ENCODE results near the gene MEIKIN.

The MEIKIN gene

DNA sequence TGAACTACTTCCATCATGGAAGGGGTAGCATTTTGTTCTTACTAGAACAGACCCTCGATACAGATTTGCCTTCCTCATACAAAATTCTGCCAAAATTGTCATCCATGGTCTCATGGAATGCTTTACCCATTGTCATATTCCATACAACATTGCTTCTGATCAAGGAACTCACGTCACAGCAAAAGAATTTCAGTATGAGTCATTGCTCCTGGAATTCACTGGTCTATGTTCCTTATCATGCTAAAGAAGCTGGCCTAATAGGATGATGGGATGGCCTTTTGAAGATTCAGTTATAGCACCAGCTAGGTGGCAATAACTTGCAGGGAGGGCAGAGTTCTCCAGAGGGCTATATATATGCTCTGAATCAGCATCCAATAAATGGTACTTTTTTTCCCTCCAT lies 130.5 kb downstream of the MEIKIN start:
- 100% methylated on average over 2 of the region's 2 CpGs for WGBS (ENCODE audit: insufficient coverage)
- Histone ChIP-seq H3K27me3 (replicated peaks in 2 of 5; ENCODE audit: control insufficient read depth in 4 of 5, insufficient read depth in 5 of 5, low read length in 4 of 5) (no peaks in the 10 kb centered on the region), H3K27ac (ENCODE audit: insufficient read depth in 1 of 2, low read depth in 1 of 2, low read length in 2 of 2, poor library complexity in 1 of 2, severe bottlenecking in 2 of 2) (no peak overlapping the region)

DNA sequence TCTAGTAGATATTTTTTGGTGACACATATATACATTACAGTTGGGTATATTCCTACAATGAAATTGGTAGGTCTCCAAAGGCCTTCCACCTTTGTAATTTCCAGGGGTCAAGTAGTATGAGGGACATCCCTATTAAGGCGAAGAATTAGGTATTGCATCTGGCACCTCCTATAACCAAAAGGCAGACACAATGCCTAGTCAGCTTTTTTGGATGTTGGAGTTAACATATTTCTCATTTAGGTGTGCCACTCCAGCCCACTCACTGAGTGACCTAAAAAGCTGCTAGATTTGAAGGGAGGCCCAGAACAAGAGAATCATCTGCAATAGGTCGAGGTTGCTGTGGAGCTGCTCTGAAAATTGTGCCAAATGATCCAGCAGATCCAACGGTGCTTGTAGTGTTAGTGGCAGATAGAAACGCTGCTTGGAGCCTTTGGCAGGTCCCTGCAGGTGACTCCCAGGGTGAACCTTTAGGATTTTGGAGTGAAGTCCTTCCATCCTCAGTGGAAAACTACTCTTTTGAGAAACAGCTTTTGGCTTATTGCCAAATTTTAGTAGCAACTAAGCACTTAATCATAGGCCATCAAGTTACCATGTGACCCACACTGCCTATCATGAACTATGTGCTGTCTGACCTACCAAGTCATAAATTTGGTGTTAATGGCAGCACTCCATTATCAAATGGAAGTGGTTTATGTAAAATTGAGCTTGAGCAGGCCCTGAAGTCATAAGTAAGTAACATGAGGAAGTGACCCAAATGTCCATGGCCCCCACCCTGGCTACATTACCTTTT lies 132.9 kb downstream of the MEIKIN start:
- Histone ChIP-seq H3K4me1 (ENCODE audit: control extremely low read depth in 1 of 4, control insufficient read depth in 4 of 4, insufficient read depth in 4 of 4, low read length in 3 of 4) (peaks cover 0 to 5% (median 2%) of the 10 kb centered on the region in 4 experiments), H3K9me3 (ENCODE audit: control extremely low read depth in 1 of 5, control insufficient read depth in 4 of 5, insufficient read depth in 2 of 5, low read depth in 1 of 5, low read length in 4 of 5) (no peaks in the 10 kb centered on the region), H3K27me3 (replicated peaks in 2 of 5; ENCODE audit: control insufficient read depth in 4 of 5, insufficient read depth in 5 of 5, low read length in 4 of 5) (no peaks in the 10 kb centered on the region), H3K4me3 (ENCODE audit: control insufficient read depth in 1 of 7, extremely low read depth in 1 of 7, insufficient read depth in 4 of 7, low read depth in 2 of 7, low read length in 6 of 7) (no peak overlapping the region), H3K27ac (ENCODE audit: insufficient read depth in 1 of 2, low read depth in 1 of 2, low read length in 2 of 2, poor library complexity in 1 of 2, severe bottlenecking in 2 of 2) (no peak overlapping the region), H3K36me3 (ENCODE audit: control insufficient read depth in 4 of 4, insufficient read depth in 4 of 4, low read length in 3 of 4) (no peaks in the 10 kb centered on the region)
- CTCF ChIA-PET, result interaction anchor here (0.9 to 5.5 kb wide), 5 partner anchors 8 to 250 kb away, joined by 3 to 85 read pairs (median 5); partner anchors contain the start of gene ACSL6
- 94% methylated on average over 3 of the region's 4 CpGs for WGBS (ENCODE audit: insufficient coverage)
- POLR2A ChIA-PET, result no interaction called here
- DNase-seq, result peak in 1 of 3 donors; percentile 39

More for the DNA sequence above, 130.5 kb downstream of the MEIKIN start:
- Histone ChIP-seq H3K4me1 (ENCODE audit: control extremely low read depth in 1 of 4, control insufficient read depth in 4 of 4, insufficient read depth in 4 of 4, low read length in 3 of 4) (peaks cover 0 to 8% (median 2%) of the 10 kb centered on the region in 4 experiments), H3K4me3 (ENCODE audit: control insufficient read depth in 1 of 7, extremely low read depth in 1 of 7, insufficient read depth in 4 of 7, low read depth in 2 of 7, low read length in 6 of 7) (no peak overlapping the region), H3K36me3 (ENCODE audit: control insufficient read depth in 4 of 4, insufficient read depth in 4 of 4, low read length in 3 of 4) (no peaks in the 10 kb centered on the region), H3K9me3 (ENCODE audit: control extremely low read depth in 1 of 5, control insufficient read depth in 4 of 5, insufficient read depth in 2 of 5, low read depth in 1 of 5, low read length in 4 of 5) (no peaks in the 10 kb centered on the region)
- DNase-seq, result no peak
- POLR2A ChIA-PET, result no interaction called here
- CTCF ChIA-PET, result interaction anchor here (1.0 to 5.5 kb wide), 2 partner anchors 12 to 193 kb away, joined by 3 to 85 read pairs; partner anchors contain the start of gene ACSL6

DNA sequence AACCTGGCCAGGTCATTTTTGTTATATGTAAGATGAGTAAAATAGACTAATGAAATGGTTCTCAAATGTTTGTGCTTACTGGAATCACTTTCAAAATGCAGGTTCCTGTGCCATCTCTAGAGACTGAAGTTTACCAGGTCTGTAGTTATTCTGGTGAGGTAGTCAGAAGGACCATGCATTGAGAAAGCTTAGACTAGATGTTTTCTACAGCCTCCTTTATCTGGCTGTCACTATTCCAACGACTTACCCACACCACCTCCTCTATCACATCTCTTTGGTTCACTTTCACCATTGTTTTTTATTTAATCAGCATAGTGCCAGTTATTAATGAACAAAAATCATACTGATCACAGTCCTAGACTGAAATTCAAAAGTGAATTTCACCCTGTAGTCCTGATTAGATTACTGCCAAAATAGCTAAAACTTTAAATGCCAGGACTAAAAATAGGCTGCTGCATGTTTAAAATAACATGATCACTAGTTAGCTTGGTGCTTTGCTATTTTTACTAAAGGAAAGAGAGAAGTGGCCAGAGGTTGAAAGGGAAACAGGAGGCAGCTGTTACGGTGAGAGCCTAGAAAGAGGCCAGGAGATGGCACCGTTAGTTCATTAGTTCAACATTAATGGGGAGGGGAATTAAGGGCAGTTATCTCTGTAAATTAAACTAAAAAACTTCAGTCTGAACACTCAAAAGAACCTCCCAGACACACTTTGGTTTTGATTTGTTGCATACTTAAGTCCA lies 134.8 kb downstream of the MEIKIN start:
- DNase-seq, result peak; percentile 53 to 79 (median 76)
- POLR2A ChIA-PET, result no interaction called here

DNA sequence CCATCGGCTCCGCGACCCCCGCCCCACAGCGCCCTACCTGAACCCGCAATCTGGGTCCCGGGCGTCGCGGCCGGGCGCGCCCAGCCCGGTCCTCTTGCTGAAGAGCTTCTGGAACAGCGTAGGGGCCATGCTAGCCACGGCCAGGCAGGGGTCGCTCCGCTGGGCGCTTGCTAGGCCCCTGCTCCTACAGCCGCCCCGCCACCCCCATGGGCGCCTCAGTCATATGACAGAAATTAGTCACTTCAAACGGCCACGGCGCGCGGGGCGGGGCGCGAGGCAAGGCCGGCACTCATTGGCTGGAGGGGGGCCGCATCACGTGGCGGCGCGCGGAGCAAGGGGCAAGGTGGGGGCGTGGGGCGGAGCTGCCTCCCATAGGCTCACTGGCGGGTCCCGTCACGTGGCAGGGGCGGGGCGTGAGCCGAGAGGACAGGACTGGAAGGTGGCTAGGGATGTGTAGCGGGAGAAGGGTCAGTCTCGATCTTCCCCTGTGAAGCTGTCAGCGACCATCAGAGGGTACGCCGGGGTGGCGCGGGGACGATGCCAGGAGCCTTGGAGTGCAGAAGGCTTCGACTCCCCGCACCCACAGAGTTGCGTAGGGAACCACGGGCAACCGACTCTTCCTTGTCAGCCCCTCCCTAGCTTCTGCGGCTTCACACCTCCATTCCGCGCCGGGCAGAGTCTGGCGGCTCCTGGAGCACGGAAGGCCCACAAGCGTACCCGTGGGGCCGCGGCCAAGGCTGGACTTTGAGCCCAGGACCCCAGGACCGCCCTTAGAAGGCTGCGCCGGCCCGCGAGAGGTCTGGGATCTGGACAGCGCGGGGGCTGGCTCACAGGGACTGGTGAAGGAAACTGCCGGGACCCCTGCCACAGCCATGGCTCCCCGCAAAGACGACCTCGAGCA lies 148.4 kb downstream of the MEIKIN start, which contains the start of gene FNIP1:
Gene FNIP1 (minus strand): TSS at position 225 of the 901 bp plus-strand sequence. CDS start 96 bp downstream, at position 129.
- WGBS (ENCODE audit: insufficient coverage), result under 1% methylated on average over 67 of the region's 79 CpGs
- peak within 1 kb of the TSS; percentile 86 to 100 (median 96) for H3K4me3 ChIP-seq (ENCODE audit: control insufficient read depth in 1 of 7, extremely low read depth in 1 of 7, insufficient read depth in 4 of 7, low read depth in 2 of 7, low read length in 6 of 7)
- H3K9me3 ChIP-seq (ENCODE audit: control extremely low read depth in 1 of 5, control insufficient read depth in 4 of 5, insufficient read depth in 2 of 5, low read depth in 1 of 5, low read length in 4 of 5), result no peaks in the 10 kb centered on the region
- CTCF ChIA-PET, result interaction anchor here (1.2 to 3.2 kb wide), 5 partner anchors 13 to 264 kb away, joined by 3 to 16 read pairs (median 5); partner anchors contain the start of gene IL3
- H3K36me3 ChIP-seq (ENCODE audit: control insufficient read depth in 4 of 4, insufficient read depth in 4 of 4, low read length in 3 of 4), result peaks cover 0 to 15% (median 0%) of the 10 kb centered on the region in 4 experiments
- POLR2A ChIA-PET, result interaction anchor here (0.5 to 1.0 kb wide), 6 partner anchors 9 to 544 kb away, joined by 3 to 4 read pairs (median 4); no protein-coding TSS in a partner anchor
- H3K27ac ChIP-seq (ENCODE audit: insufficient read depth in 1 of 2, low read depth in 1 of 2, low read length in 2 of 2, poor library complexity in 1 of 2, severe bottlenecking in 2 of 2), result peak within 1 kb of the TSS; percentile 98 to 99
- no peaks in the 10 kb centered on the region for H3K27me3 ChIP-seq (replicated peaks in 2 of 5; ENCODE audit: control insufficient read depth in 4 of 5, insufficient read depth in 5 of 5, low read length in 4 of 5)
- peak; percentile 98 to 99 (median 98) for DNase-seq
- H3K4me1 ChIP-seq (ENCODE audit: control extremely low read depth in 1 of 4, control insufficient read depth in 4 of 4, insufficient read depth in 4 of 4, low read length in 3 of 4), result peaks cover 17 to 36% (median 27%) of the 10 kb centered on the region in 4 experiments

More for the DNA sequence above, 134.8 kb downstream of the MEIKIN start:
- CTCF ChIA-PET, result interaction anchor here (0.7 to 5.5 kb wide), 16 partner anchors 10 to 388 kb away, joined by 3 to 85 read pairs (median 4); partner anchors contain the start of genes ACSL6 and FNIP1
- Histone ChIP-seq H3K4me1 (ENCODE audit: control extremely low read depth in 1 of 4, control insufficient read depth in 4 of 4, insufficient read depth in 4 of 4, low read length in 3 of 4) (peaks cover 0 to 5% (median 2%) of the 10 kb centered on the region in 4 experiments), H3K9me3 (ENCODE audit: control extremely low read depth in 1 of 5, control insufficient read depth in 4 of 5, insufficient read depth in 2 of 5, low read depth in 1 of 5, low read length in 4 of 5) (no peaks in the 10 kb centered on the region), H3K27me3 (replicated peaks in 2 of 5; ENCODE audit: control insufficient read depth in 4 of 5, insufficient read depth in 5 of 5, low read length in 4 of 5) (no peaks in the 10 kb centered on the region), H3K27ac (ENCODE audit: insufficient read depth in 1 of 2, low read depth in 1 of 2, low read length in 2 of 2, poor library complexity in 1 of 2, severe bottlenecking in 2 of 2) (no peak overlapping the region), H3K4me3 (ENCODE audit: control insufficient read depth in 1 of 7, extremely low read depth in 1 of 7, insufficient read depth in 4 of 7, low read depth in 2 of 7, low read length in 6 of 7) (no peak overlapping the region), H3K36me3 (ENCODE audit: control insufficient read depth in 4 of 4, insufficient read depth in 4 of 4, low read length in 3 of 4) (no peaks in the 10 kb centered on the region)
- WGBS (ENCODE audit: insufficient coverage), result 0% methylated on average over 2 of the region's 3 CpGs

DNA sequence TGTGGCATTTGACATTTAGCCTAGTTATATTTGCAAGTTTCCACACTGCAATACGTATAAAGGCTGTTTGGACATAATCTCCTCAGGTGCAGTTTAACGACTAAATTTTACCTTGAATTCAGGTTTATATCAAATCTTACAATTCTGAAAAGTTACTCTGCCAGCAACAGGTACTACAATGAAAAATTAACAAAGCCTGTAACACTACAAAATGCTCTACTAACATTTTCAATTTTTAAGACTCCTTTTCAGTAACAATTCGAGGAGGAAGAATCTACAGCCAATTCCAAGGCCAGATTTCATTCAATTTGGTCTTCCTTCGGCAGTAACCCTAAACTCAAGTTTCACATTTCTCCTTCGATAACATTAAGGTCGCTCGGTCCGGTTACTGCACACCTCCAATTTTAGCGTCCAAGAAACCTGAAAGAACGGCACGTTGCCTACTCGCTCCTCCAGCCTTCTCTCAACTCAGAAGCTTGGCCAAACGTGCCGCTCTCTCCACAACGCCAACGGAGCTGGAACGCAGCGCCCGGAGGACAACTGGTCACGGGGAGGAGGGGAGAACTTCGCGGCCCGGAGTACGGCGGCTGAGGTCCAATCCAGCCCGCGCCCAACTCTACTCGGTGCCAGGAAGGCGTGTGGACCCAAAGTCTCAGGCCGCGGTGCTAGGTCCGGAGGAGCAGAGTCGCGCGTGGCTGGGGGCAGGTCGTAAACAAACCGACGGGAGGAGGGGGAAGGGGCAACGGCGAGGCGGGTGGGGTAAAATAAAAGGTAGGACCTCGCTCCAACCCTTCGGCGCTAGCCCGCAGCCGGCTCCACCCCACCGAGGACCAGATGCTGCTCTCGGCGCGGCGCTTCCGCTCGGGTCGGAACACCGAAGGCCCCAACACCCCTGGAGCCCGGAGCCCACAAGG lies 149.3 kb downstream of the MEIKIN start:
- no peaks in the 10 kb centered on the region for H3K9me3 ChIP-seq (ENCODE audit: control extremely low read depth in 1 of 5, control insufficient read depth in 4 of 5, insufficient read depth in 2 of 5, low read depth in 1 of 5, low read length in 4 of 5)
- H3K27me3 ChIP-seq (replicated peaks in 2 of 5; ENCODE audit: control insufficient read depth in 4 of 5, insufficient read depth in 5 of 5, low read length in 4 of 5), result no peaks in the 10 kb centered on the region
- POLR2A ChIA-PET, result interaction anchor here (0.6 to 1.0 kb wide), 5 partner anchors 10 to 233 kb away, joined by 3 to 4 read pairs (median 3); no protein-coding TSS in a partner anchor
- peak overlapping the region; percentile 86 to 100 (median 96) for H3K4me3 ChIP-seq (ENCODE audit: control insufficient read depth in 1 of 7, extremely low read depth in 1 of 7, insufficient read depth in 4 of 7, low read depth in 2 of 7, low read length in 6 of 7)
- H3K27ac ChIP-seq (ENCODE audit: insufficient read depth in 1 of 2, low read depth in 1 of 2, low read length in 2 of 2, poor library complexity in 1 of 2, severe bottlenecking in 2 of 2), result peak overlapping the region; percentile 98 to 99
- H3K36me3 ChIP-seq (ENCODE audit: control insufficient read depth in 4 of 4, insufficient read depth in 4 of 4, low read length in 3 of 4), result peaks cover 0 to 16% (median 0%) of the 10 kb centered on the region in 4 experiments
- WGBS (ENCODE audit: insufficient coverage), result under 1% methylated on average over 53 of the region's 56 CpGs
- CTCF ChIA-PET, result interaction anchor here (1.3 to 3.2 kb wide), 4 partner anchors 14 to 265 kb away, joined by 4 to 16 read pairs (median 5); partner anchors contain the start of gene IL3
- peaks cover 17 to 40% (median 31%) of the 10 kb centered on the region in 4 experiments for H3K4me1 ChIP-seq (ENCODE audit: control extremely low read depth in 1 of 4, control insufficient read depth in 4 of 4, insufficient read depth in 4 of 4, low read length in 3 of 4)
- peak in 1 of 3 donors; percentile 19 for DNase-seq

All from common myeloid progenitor, CD34-positive (primary cell).